PC-9 (cell line): ENCODE results near the gene KCNMB2. TPM values are rescaled to one million over a fixed set of nuclear protein-coding genes. Genes with fewer than 3 reads are reported as not detected.

Experiments used
- BruUV-seq: library from RNA; stranded (reverse); fragments of 400-500 nt; replicated peaks from 2 replicates; lab custom pipeline; 2021; lab: Mats Ljungman, UMichigan
- CTCF ChIA-PET: fragments of 300-600 bp; sonication (Branson Sonifier 250); formaldehyde crosslinking; loops from one replicate; lab custom pipeline; 2022; ENCODE audit warnings: antibody characterized with exemption; lab: Charles Lee
- POLR2A ChIA-PET: fragments of 300-600 bp; sonication (Branson Sonifier 250); formaldehyde crosslinking; loops from one replicate; lab custom pipeline; 2022; ENCODE audit warnings: antibody characterized with exemption; ENCODE audit not compliant: unreplicated experiment; lab: Charles Lee
- DNase-seq, 2 experiments: peaks; one replicate each; pipeline versions ENCODE4 v3.0.0 to v3.0.0-alpha.2; 2015 to 2022; ENCODE audit warnings: mixed read lengths in 1 of 2
- H2AFZ ChIP-seq: fragments of 200-600 bp; sonication (generic); 2 replicates; pipeline ENCODE4 v1.8.1; 2017; ENCODE audit warnings: antibody characterized with exemption
- H3F3A ChIP-seq: fragments of 200-600 bp; sonication (generic); 2 replicates; pipeline ENCODE4 v1.8.1; 2017; ENCODE audit warnings: antibody characterized with exemption, mild to moderate bottlenecking, low read depth; ENCODE audit not compliant: insufficient read depth
- H3K27ac ChIP-seq: fragments of 200-600 bp; sonication (generic); 2 replicates; pipeline ENCODE4 v1.6.1; 2016; ENCODE audit warnings: mixed run types
- H3K27me3 ChIP-seq: fragments of 200-600 bp; sonication (generic); 2 replicates; pipeline ENCODE4 v1.6.1; 2016; ENCODE audit warnings: low read depth, mixed run types; ENCODE audit not compliant: insufficient read depth
- H3K36me3 ChIP-seq: fragments of 200-600 bp; sonication (generic); 2 replicates; pipeline ENCODE4 v1.6.1; 2016; ENCODE audit warnings: low read depth, mixed run types
- H3K4me1 ChIP-seq: fragments of 200-600 bp; sonication (generic); replicated peaks from 2 replicates; pipeline ENCODE4 v1.6.1; 2016; ENCODE audit warnings: mixed run types; ENCODE audit not compliant: insufficient read depth
- H3K4me2 ChIP-seq: fragments of 200-600 bp; sonication (generic); 2 replicates; pipeline ENCODE4 v1.6.1; 2017; ENCODE audit warnings: mixed run types
- H3K4me3 ChIP-seq: fragments of 200-600 bp; sonication (generic); 2 replicates; pipeline ENCODE4 v1.6.1; 2016; ENCODE audit warnings: mixed run types
- H3K79me2 ChIP-seq: fragments of 200-600 bp; sonication (generic); 2 replicates; pipeline ENCODE4 v1.6.1; 2017; ENCODE audit warnings: low read depth, mixed run types
- H3K9me2 ChIP-seq: fragments of 200-600 bp; sonication (generic); 2 replicates; pipeline ENCODE4 v1.8.1; 2017; ENCODE audit warnings: mild to moderate bottlenecking; ENCODE audit not compliant: insufficient read depth
- H3K9me3 ChIP-seq: fragments of 200-600 bp; sonication (generic); 2 replicates; pipeline ENCODE4 v1.8.1; 2016; ENCODE audit warnings: low read depth; ENCODE audit not compliant: insufficient read depth
- H4K20me1 ChIP-seq: fragments of 200-600 bp; sonication (generic); 2 replicates; pipeline ENCODE4 v1.8.1; 2017; ENCODE audit not compliant: insufficient read depth
- EZH2 ChIP-seq: fragments of 200-600 bp; sonication (generic); IDR thresholded peaks from 2 replicates; pipeline ENCODE4 v1.8.0; 2017; ENCODE audit warnings: antibody characterized with exemption, low read depth
- intact Hi-C: fragments of 100-400 bp; cut with micrococcal nuclease; formaldehyde crosslinking; loops from one replicate; pipeline ENCODE4 v1.10.0; 2022; ENCODE audit not compliant: unreplicated experiment
- total RNA-seq: library from RNA; stranded (reverse); gene quantifications from 2 replicates; pipeline ENCODE4 v1.2.3, GENCODE V29; 2021
- TF ChIP-seq, protein P1 (sequence below): fragments of 200-600 bp; sonication (generic); conservative IDR thresholded peaks from 2 replicates; pipeline ENCODE4 v1.6.1; 2017; ENCODE audit warnings: mixed run types, antibody characterized with exemption, mild to moderate bottlenecking, moderate library complexity

The KCNMB2 gene
- total RNA-seq, 1 experiment from 2014 or later = not detected

DNA sequence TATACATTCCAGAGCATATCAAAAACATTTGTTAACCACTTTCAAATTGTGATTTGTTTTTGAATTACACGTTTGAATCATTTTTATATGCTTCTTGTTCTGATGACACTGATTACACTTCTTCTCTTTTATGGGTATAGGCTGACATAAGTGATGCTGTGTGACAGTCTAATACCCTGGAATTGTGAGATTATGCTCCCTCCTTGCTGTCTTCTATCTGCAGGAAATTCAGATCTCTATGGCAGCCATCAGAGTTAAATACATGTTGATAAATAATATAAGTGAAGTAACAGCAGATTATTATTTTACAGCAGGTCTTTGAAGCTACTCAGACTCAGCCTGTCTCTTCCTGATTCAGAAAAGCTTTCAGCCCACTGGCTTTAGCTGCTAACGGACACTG, 286.5 kb downstream of the KCNMB2 start:
- Histone ChIP-seq H3K27ac (no peak overlapping the region), H3K79me2 (no peaks in the 10 kb centered on the region), H4K20me1 (no peaks in the 10 kb centered on the region), H2AFZ (no peak overlapping the region), H3K27me3 (no peaks in the 10 kb centered on the region), H3K4me3 (no peak overlapping the region), H3K9me2 (no peaks in the 10 kb centered on the region), H3K36me3 (no peaks in the 10 kb centered on the region), H3K9me3 (no peaks in the 10 kb centered on the region), H3K4me1 (no peaks in the 10 kb centered on the region), H3K4me2 (no peak overlapping the region), H3F3A (no peaks in the 10 kb centered on the region)
- DNase-seq = peak in 1 of 2 experiments; percentile 25
- no peak for TF ChIP-seq EZH2
- TF ChIP-seq, protein P1, sequence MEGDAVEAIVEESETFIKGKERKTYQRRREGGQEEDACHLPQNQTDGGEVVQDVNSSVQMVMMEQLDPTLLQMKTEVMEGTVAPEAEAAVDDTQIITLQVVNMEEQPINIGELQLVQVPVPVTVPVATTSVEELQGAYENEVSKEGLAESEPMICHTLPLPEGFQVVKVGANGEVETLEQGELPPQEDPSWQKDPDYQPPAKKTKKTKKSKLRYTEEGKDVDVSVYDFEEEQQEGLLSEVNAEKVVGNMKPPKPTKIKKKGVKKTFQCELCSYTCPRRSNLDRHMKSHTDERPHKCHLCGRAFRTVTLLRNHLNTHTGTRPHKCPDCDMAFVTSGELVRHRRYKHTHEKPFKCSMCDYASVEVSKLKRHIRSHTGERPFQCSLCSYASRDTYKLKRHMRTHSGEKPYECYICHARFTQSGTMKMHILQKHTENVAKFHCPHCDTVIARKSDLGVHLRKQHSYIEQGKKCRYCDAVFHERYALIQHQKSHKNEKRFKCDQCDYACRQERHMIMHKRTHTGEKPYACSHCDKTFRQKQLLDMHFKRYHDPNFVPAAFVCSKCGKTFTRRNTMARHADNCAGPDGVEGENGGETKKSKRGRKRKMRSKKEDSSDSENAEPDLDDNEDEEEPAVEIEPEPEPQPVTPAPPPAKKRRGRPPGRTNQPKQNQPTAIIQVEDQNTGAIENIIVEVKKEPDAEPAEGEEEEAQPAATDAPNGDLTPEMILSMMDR = no peak
- intact Hi-C loops = no loop called here
- ChIA-PET CTCF (no interaction called here), POLR2A (no interaction called here)
- no TSS peak for BruUV-seq

DNA sequence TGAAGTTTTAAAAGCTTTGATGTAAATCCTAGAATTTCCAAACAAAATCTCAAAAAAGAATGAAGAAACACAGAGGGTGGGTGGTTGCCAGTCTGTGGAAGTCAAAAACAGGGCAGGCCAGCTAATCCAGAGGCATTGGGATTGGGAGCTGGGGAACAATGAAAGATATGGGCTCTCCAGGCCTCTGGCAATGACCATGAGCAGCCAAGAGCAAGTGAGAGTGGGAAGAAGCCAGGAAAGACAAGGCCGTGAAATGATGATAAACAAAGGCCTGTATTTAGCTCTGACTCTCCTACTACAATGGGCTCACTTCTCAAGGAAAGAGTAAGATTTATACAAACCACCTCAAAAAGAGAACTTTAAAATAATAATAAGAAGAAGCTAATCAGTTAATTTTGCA, 286.9 kb downstream of the KCNMB2 start:
- no peaks in the 10 kb centered on the region for H3K9me3 ChIP-seq
- H3K27me3 ChIP-seq = no peaks in the 10 kb centered on the region
- no peak overlapping the region for H3K27ac ChIP-seq
- no peak overlapping the region for H3K4me2 ChIP-seq
- H3K4me1 ChIP-seq = no peaks in the 10 kb centered on the region
- intact Hi-C loops = no loop called here
- H4K20me1 ChIP-seq = no peaks in the 10 kb centered on the region
- H3K36me3 ChIP-seq = no peaks in the 10 kb centered on the region
- no peaks in the 10 kb centered on the region for H3F3A ChIP-seq
- no TSS peak for BruUV-seq
- DNase-seq = no peak
- H2AFZ ChIP-seq = no peak overlapping the region
- H3K79me2 ChIP-seq = no peaks in the 10 kb centered on the region
- H3K4me3 ChIP-seq = no peak overlapping the region
- ChIA-PET POLR2A (no interaction called here), CTCF (no interaction called here)
- no peaks in the 10 kb centered on the region for H3K9me2 ChIP-seq
- TF ChIP-seq EZH2 = no peak
- TF ChIP-seq, protein P1 = no peak

DNA sequence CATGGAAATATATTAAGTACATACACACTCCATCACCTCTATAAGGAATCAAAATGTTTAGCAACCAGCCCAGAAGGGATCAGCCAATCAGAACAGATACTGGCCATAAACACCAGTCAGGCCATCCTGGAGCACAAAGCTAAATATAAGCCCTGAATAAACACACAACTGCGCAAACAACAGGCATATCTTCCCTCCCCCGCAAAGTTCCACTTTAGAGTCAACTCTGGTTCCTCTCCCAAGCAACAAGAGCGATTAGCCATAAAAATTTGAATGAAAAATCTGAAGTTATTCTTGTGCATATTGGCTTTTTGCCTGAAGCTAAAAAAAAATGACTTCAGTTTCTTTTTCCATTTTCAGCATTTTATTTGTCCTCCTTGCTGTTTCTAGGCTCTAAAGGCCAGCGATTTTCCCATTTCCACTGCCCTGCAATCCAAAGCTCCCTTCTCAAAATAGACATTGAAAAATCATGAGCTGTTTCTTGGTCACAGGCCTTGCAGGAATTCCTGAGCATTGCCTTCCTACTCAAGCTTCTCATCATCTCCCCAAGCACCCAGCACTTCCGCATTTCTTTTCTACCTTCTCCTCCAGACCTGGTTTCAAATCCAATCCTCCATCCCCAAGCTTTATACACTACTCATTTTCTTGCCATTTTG, 287.5 kb downstream of the KCNMB2 start:
- no peak overlapping the region for H2AFZ ChIP-seq
- no peak overlapping the region for H3K27ac ChIP-seq
- BruUV-seq = no TSS peak
- no peak overlapping the region for H3K4me2 ChIP-seq
- no peaks in the 10 kb centered on the region for H3K9me3 ChIP-seq
- ChIA-PET CTCF (no interaction called here), POLR2A (no interaction called here)
- H4K20me1 ChIP-seq = no peaks in the 10 kb centered on the region
- DNase-seq = no peak
- no peaks in the 10 kb centered on the region for H3F3A ChIP-seq
- H3K79me2 ChIP-seq = no peaks in the 10 kb centered on the region
- no peaks in the 10 kb centered on the region for H3K36me3 ChIP-seq
- no peaks in the 10 kb centered on the region for H3K27me3 ChIP-seq
- no peaks in the 10 kb centered on the region for H3K9me2 ChIP-seq
- H3K4me1 ChIP-seq = no peaks in the 10 kb centered on the region
- TF ChIP-seq, protein P1 = no peak
- no peak for TF ChIP-seq EZH2
- H3K4me3 ChIP-seq = no peak overlapping the region
- intact Hi-C loops = no loop called here
